HG02840 (cell line): ENCODE results near the gene VCX2.
"Not testable (repeated sequence)": the region's sequence is repeated elsewhere in the genome, so short reads cannot be mapped to it uniquely, and the experiment has no call there.

ENCODE experiments used
- ATAC-seq: cut with Tn5 transposase; IDR thresholded peaks from one replicate; pipeline ENCODE4 v1.9.1; 2021; ENCODE audit warnings: mild to moderate bottlenecking, moderate library complexity, moderate number of reproducible peaks; ENCODE audit not compliant: unreplicated experiment, low FRiP score

VCX2 gene

DNA sequence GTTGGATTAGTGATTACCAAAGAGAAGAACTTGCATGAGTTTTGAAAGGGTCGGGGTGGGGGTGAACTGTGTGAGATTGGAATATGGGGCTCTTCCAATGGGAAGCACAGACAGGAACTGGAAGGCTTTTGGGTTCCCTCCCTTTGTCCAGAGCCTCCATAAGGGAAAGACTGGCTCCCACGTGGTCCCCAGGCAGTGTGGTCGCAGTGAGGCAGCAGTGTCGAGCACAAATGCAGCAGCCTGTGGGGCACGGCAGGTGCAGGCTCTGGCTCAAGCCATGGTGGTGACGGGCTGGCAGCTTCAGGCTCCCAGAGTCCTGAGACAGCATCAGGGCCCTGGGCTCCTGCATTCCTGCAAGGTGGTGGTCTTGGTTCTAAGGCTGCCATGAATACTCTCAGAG lies 45.5 kb downstream of the VCX2 start:
- no peak for ATAC-seq

- no peak for ATAC-seq
Observed at GRCh38 chrX:8122538-8122937, 48.5 kb downstream of the VCX2 start.

- ATAC-seq = not testable (repeated sequence)
Observed at GRCh38 chrX:8121391-8121790, 49.7 kb downstream of the VCX2 start.
